ENCODE results near the gene SCUBE3. TPM values are rescaled to one million over a fixed set of nuclear protein-coding genes. Genes with fewer than 3 reads are reported as not detected.

SCUBE3 gene
- total RNA-seq, 1 donor from 2014 or later: not detected

GRCh38 chr6:35238843-35239289 is 25.1 kb downstream of the SCUBE3 start:
- intact Hi-C loops (cut with micrococcal nuclease): no loop called here

GRCh38 chr6:35239581-35239980 is 25.8 kb downstream of the SCUBE3 start:
- intact Hi-C loops (cut with micrococcal nuclease): no loop called here

- intact Hi-C loops (cut with micrococcal nuclease): loop anchor here (1.0 to 5.0 kb wide), 6 partner anchors 34 to 1078 kb away; no protein-coding TSS in a partner anchor
These were observed 27.4 kb downstream of the SCUBE3 start for GRCh38 chr6:35240838-35241801.

- intact Hi-C loops (cut with micrococcal nuclease): loop anchor here (5.0 kb wide), 1 partner anchor 35 kb away; no protein-coding TSS in a partner anchor
These were observed 28.7 kb downstream of the SCUBE3 start for GRCh38 chr6:35242486-35242885.

- intact Hi-C loops (cut with micrococcal nuclease): loop anchor here (5.0 kb wide), 1 partner anchor 36 kb away; no protein-coding TSS in a partner anchor
These were observed 29.1 kb downstream of the SCUBE3 start for GRCh38 chr6:35242906-35243305.

GRCh38 chr6:35243386-35243958 is 29.7 kb downstream of the SCUBE3 start:
- intact Hi-C loops (cut with micrococcal nuclease): loop anchor here (5.0 kb wide), 1 partner anchor 36 kb away; no protein-coding TSS in a partner anchor

- intact Hi-C loops (cut with micrococcal nuclease): loop anchor here (5.0 kb wide), 1 partner anchor 37 kb away; no protein-coding TSS in a partner anchor
These were observed 30.8 kb downstream of the SCUBE3 start for GRCh38 chr6:35244551-35244950.

- intact Hi-C loops (cut with micrococcal nuclease): no loop called here
These were observed 34.0 kb downstream of the SCUBE3 start for GRCh38 chr6:35247642-35248231.

GRCh38 chr6:35248300-35248699 is 34.5 kb downstream of the SCUBE3 start:
- intact Hi-C loops (cut with micrococcal nuclease): no loop called here

GRCh38 chr6:35248965-35249364 is 35.2 kb downstream of the SCUBE3 start:
- intact Hi-C loops (cut with micrococcal nuclease): no loop called here

GRCh38 chr6:35251949-35252348 is 38.2 kb downstream of the SCUBE3 start:
- intact Hi-C loops (cut with micrococcal nuclease): no loop called here

- intact Hi-C loops (cut with micrococcal nuclease): no loop called here
These were observed 39.5 kb downstream of the SCUBE3 start for GRCh38 chr6:35253249-35253648.

- intact Hi-C loops (cut with micrococcal nuclease): loop anchor here (2.0 kb wide), 3 partner anchors 36 to 562 kb away; partner anchors contain the start of gene ILRUN
These were observed 44.6 kb downstream of the SCUBE3 start for GRCh38 chr6:35258336-35258735.

- intact Hi-C loops (cut with micrococcal nuclease): loop anchor here (1.0 to 2.0 kb wide), 9 partner anchors 36 to 768 kb away; partner anchors contain the start of genes FANCE, ILRUN, MAPK14 and RPL10A
These were observed 45.1 kb downstream of the SCUBE3 start for GRCh38 chr6:35258858-35259193.

- intact Hi-C loops (cut with micrococcal nuclease): loop anchor here (1.0 to 2.0 kb wide), 9 partner anchors 35 to 768 kb away; partner anchors contain the start of genes FANCE, ILRUN, MAPK14 and RPL10A
These were observed 45.6 kb downstream of the SCUBE3 start, which contains the start of gene ZNF76 for GRCh38 chr6:35259194-35259947. TSS of gene ZNF76 (plus strand) at chr6:35259735. CDS start at chr6:35281152, 21,417 bp downstream.

GRCh38 chr6:35259948-35260590 is 46.3 kb downstream of the SCUBE3 start:
- intact Hi-C loops (cut with micrococcal nuclease): loop anchor here (1.0 to 2.0 kb wide), 9 partner anchors 35 to 767 kb away; partner anchors contain the start of genes FANCE, ILRUN, MAPK14 and RPL10A

GRCh38 chr6:35260591-35261570 is 47.1 kb downstream of the SCUBE3 start:
- intact Hi-C loops (cut with micrococcal nuclease): no loop called here

GRCh38 chr6:35262596-35262995 is 48.8 kb downstream of the SCUBE3 start:
- intact Hi-C loops (cut with micrococcal nuclease): no loop called here

All from T-helper 1 cell treated with Interleukin-12 subunit alpha and Interleukin-12 subunit beta and Interleukin-4 antibody, amounts not matched to agents 30 ng/mL and 1 ng/mL, for 36 hours (primary cell).